Heart left ventricle (tissue), 13 donors: ENCODE results near the gene HMGCR.

Experiments
- CTCF ChIP-seq, 12 donors: fragments of 200-600 bp; sonication (generic) in 4 of 12; IDR thresholded peaks; one replicate each; pipeline versions ENCODE4 v1.5.0 to v1.8.0; 2018 to 2022; ENCODE audit warnings: antibody characterized with exemption in 12 of 12, mild to moderate bottlenecking in 5 of 12
- POLR2A ChIP-seq, 2 donors: fragments of 450-650 bp; IDR thresholded peaks; one replicate each; pipeline ENCODE4 v1.6.1; 2017; ENCODE audit warnings: antibody characterized with exemption in 2 of 2, mild to moderate bottlenecking in 2 of 2, moderate library complexity in 2 of 2
- donor health status: ischemic (EF 13 %, LVEDD 7.1; RV severe dilation, severe dysfunction).
- donor health status: DM: no; HTN: yes; CAD: no.
- donor health status: DM: no; HTN: no; CAD: no.
- donor health status: ischemic (EF 25% LVEDD 6.9; RV normal size, moderate dysfunction).
- donor health status: ischemic (EF 25% LVEDD 5.7; RV mildly dilated, moderate dysfunction).
- donor health status: ischemic (EF 35%, LVEDD 5.7; RV mildly dilated, moderate dysfunction).
- donor health status: nonischemic (EF 11% LVEDD 7.7; RV severe dilation, severe dysfunction).
- donor health status: DM: yes; HTN: yes; CAD: no.
- donor health status: PGD.
- donor health status: ischemic (EF 29% LVEDD 5.4; RV normal size, mild dysfunction).
- donor health status: nonischemic (EF 23%, LVEDD 6.1; RV moderate dilation, normal function).

- no peak for TF ChIP-seq CTCF (IDR thresholded peaks at IDR 0.05)
- no peak for TF ChIP-seq POLR2A (IDR thresholded peaks at IDR 0.05)
These were observed 18.2 kb downstream of the HMGCR start for GRCh38 chr5:75355236-75355635.
